ENCODE results near the gene PLEKHA4. TPM values are rescaled to one million over a fixed set of nuclear protein-coding genes. Genes with fewer than 3 reads are reported as not detected.
A peak's percentile ranks its signal among the peaks of the same experiment; 100 is the strongest.

Gene PLEKHA4
- total and polyA plus RNA-seq, 9 of the 15 experiments (the other 6 are each of a cell fraction or from before 2014, with no cell fraction given): 0.07 to 30.8 (median 11.4) TPM

DNA sequence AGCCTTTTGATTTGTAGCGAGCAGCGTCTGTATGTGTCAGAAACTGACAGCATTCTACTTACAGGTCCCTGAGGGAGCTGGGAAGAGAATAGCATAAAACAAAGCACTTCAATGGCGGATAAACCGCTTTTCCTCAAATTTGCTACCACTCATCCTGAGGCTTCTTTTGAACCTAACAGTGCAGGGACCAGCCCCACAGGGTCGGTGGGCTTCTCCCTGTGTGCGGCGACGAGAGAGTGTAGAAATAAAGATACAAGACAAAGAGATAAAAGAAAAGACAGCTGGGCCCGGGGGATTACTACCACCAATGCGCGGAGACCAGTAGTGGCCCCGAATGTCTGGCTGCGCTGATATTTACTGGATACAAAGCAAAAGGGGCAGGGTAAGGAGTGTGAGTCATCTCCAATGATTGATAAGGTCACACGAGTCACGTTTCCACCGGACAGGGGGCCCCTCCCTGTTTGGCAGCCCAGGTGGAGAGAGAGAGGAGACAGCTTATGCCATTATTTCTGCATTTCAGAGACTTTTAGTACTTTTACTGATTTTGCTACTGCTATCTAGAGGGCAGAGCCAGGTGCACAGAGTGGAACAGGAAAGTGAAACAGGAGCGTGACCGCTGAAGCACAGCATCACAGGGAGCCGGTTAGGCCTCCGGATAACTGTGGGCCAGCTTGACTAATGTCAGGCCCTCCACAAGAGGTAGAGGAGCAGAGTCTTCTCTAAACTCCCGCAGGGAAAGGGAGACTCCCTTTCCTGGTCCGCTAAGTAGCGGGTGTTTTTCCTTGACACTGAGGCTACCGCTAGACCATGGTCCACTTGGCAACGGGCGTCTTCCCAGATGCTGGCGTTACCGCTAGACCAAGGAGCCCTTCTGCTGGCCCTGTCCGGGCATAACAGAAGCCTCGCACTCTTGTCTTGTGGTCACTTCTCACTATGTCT, 7.9 kb upstream of the PLEKHA4 start (continued):
- TF ChIP-seq, protein P1, sequence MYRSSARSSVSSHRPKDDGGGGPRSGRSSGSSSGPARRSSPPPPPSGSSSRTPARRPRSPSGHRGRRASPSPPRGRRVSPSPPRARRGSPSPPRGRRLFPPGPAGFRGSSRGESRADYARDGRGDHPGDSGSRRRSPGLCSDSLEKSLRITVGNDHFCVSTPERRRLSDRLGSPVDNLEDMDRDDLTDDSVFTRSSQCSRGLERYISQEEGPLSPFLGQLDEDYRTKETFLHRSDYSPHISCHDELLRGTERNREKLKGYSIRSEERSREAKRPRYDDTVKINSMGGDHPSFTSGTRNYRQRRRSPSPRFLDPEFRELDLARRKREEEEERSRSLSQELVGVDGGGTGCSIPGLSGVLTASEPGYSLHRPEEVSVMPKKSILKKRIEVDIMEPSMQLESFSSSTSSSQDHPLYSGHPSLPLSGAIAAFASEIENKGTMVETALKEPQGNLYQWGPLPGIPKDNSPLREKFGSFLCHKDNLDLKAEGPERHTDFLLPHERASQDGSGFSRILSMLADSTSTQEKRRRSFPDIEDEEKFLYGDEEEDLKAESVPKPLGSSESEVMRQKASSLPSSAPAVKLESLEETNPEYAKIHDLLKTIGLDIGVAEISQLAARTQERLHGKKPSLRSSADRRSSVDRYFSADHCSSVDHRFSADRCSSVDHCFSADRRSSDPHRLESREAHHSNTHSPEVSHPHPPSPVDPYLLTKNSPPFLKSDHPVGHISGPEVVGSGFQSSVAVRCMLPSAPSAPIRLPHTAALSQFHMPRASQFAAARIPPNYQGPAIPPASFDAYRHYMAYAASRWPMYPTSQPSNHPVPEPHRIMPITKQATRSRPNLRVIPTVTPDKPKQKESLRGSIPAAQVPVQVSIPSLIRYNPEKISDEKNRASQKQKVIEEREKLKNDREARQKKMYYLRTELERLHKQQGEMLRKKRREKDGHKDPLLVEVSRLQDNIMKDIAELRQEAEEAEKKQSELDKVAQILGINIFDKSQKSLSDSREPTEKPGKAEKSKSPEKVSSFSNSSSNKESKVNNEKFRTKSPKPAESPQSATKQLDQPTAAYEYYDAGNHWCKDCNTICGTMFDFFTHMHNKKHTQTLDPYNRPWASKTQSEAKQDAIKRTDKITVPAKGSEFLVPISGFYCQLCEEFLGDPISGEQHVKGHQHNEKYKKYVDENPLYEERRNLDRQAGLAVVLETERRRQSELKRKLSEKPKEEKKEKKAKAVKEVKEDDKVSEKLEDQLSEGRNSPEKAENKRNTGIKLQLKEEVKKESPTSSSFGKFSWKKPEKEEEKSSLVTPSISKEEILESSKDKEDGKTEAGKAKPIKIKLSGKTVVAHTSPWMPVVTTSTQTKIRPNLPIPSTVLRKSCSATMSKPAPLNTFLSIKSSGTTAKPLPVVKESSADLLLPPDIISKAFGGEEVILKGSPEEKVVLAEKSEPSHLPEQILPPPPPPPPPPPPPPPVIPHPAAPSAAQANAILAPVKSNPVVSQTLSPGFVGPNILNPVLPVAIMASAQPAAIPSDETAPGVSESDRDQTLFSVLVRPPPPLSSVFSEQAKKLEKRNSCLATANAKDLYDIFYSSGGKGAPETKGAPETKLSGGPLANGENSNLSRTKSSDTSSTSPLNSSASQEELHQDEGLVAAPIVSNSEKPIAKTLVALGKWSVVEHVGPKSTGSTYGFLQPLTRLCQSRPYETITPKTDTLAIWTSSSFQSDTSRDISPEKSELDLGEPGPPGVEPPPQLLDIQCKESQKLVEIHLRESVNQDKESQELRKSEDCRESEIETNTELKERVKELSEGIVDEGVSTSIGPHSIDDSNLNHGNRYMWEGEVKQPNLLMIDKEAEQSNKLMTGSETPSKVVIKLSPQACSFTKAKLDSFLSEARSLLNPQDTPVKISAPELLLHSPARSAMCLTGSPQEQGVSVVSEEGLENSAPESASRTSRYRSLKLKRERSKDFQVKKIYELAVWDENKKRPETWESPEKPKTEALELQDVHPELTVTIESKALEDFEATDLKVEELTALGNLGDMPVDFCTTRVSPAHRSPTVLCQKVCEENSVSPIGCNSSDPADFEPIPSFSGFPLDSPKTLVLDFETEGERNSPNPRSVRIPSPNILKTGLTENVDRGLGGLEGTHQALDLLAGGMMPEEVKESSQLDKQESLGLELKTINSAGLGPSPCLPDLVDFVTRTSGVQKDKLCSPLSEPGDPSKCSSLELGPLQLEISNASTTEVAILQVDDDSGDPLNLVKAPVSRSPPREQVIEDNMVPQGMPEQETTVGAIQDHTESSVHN (IDR thresholded peaks at IDR 0.05; ENCODE audit: borderline replicate concordance in 1 of 2, low read depth in 1 of 2): peak in 1 of 2 experiments; percentile 98; a peak in 2 of 4 replicates
- TF ChIP-seq, protein P2, sequence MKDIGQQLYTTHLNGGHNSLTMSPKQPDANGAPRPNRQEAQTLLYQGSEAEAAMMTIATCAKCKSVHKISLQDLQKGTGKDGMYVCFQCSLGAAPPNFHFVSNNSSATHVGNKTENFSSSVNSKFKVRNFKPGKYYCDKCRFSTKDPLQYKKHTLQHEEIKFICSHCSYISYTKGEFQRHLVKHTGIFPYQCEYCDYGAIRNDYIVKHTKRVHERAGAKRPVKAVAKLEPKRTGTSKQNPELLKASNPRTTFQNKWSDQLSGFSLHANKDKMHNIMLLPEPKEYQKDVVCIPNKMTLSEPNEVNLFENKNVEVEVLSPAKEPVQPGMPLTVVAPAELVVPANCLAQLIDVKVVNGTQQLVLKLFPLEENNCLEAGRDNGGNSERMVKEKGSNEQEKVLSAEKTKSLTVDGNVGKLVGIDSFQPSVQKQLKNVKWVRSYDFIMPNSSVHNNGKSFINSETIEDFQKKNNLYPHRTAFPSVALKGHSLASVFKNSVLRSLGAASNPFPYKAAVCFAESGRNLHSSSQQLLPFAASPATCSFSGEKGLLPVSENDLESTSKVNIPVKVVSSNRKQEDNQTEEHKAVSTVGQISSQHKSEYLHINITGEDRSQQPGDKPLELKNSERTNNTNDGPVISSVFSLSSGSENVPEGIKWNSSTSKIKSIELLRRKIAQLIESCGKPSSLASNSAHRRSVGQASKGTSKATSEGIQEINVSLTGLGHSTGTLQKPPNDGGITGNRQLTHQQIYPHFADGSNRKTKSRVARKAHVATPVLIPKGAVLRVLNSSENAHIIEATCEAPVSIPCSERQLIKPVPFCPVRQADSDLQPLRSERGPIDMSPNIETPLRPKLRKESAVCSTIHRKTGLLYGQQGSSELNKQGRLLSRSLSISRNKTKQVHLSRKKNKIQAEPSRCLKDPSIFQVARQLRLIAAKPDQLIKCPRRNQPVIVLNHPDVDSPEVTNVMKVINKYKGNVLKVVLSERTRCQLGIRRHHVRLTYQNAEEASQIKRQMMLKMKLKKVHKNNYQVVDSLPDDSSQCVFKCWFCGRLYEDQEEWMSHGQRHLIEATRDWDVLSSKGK (CRISPR knock-in tag; IDR thresholded peaks at IDR 0.05): peak; percentile 44; the same call in 1 of the 2 replicates
- TF ChIP-seq E2F3 (CRISPR knock-in tag; IDR thresholded peaks at IDR 0.05) (0 out of 2 replicates have a peak, but pooled peaks have one; percentile 44), ESRRA (IDR thresholded peaks at IDR 0.05; ENCODE audit: borderline replicate concordance, low read depth) (peak; percentile 82), MLLT1 (IDR thresholded peaks at IDR 0.05) (peak; percentile 14 to 22; a peak in 1 of 4 replicates), JUNB (CRISPR knock-in tag; conservative IDR thresholded peaks at IDR 0.05) (peak; percentile 86), DMBX1 (CRISPR knock-in tag; IDR thresholded peaks at IDR 0.05; ENCODE audit: borderline replicate concordance) (peak; percentile 38; the same call in 1 of the 2 replicates), SMARCA4 (IDR thresholded peaks at IDR 0.05) (peak; percentile 92), MLX (CRISPR knock-in tag; conservative IDR thresholded peaks at IDR 0.05) (0 out of 4 replicates have a peak, but pooled peaks of 1 of the 2 experiments have one; percentile 16)
